HG03175 (cell line): ENCODE results near the gene ST6GALNAC4.
"Not testable (repeated sequence)": the region's sequence is repeated elsewhere in the genome, so short reads cannot be mapped to it uniquely, and the experiment has no call there.

Experiments
- ATAC-seq: cut with Tn5 transposase; IDR thresholded peaks from one replicate; pipeline ENCODE4 v1.9.1; 2021; ENCODE audit warnings: mild to moderate bottlenecking, moderate library complexity; ENCODE audit not compliant: unreplicated experiment

ST6GALNAC4 gene

DNA sequence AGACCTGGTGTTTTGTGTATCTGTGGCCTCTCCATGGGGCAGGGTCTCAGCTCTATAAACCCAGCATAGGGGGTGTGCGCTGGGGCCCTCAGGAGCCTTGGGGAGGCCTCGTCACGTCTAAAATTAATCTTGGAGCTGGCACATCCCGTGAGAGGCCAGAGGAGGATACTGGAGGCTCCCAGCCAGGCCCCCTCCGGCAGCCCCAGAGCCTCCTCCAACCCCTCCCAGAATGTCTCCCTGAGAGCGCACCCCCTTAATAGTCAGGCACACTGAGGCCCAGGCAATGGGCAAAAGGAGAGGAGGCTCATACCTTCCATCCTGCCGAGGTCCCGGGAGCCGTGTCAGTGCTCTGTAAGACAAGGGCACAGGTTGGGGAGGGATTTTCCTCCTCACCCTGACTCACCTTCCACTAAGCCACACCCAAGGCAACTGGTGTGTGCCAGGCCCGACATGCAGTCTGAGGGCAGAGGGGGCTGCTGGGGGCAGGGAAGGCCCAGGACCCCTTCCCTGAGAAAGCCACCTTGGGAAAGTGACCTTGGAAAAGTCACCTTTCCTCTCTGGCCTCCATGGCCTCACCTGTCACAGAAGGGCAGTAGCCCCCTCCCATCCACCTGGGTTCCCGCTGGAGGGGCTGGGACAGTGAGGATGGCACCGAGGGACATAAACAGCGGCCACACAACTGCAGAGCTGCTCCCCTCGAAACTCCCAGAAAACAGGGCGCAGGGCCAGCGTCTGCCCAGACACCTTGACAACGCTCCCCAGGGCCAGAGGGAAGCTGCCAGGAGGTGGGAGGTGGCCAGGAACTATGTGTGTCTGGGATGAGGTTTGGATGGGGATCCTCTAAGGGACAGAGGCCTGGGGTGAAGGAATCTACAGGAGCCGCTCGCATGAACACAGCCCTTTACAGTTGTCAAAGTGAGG lies 42.3 kb downstream of the ST6GALNAC4 start:
- ATAC-seq = no peak

DNA sequence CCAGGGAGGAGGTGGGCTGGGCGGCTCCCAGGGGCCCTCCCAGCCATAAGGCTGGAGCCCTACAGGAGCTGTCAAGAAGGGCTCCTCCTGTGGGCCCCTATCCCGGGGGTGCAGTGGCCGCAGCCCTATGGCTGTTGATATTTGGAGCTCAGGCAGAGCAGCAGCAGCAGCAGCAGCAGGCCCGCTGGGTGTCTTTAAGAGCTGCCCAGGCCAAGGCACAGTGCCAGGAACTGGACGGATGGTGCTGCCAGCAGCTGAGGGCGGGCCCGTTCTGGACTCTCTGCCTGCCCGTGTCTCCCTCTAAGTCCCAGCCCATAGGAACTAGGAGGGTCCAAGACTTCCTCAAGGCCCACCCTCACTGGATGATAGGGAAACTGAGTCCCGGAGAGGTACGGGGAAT lies 43.0 kb downstream of the ST6GALNAC4 start:
- no peak for ATAC-seq

DNA sequence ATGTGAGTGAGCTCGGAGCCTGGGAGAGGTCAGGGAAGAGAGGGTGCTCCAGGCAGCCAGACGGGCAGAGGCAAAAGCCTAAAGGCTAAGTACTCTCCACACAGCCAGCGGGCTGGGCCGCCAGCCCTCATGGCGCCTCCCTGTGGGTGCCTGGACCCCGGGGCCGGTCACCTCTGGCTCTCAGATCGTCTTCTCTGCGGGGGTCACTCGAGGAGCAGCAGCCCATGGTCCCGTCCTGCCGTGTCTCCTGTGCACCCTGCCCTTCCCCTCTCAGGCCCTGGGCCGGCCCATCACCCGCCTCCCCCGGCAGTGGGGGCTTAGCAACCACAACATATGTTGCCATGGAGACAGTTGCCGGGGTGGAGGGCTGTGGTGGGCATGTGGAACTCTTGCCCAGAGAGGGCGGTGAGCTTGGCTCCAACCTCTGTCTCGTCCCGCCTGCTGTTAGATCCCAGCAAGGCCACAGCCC lies 43.6 kb downstream of the ST6GALNAC4 start:
- ATAC-seq = no peak

DNA sequence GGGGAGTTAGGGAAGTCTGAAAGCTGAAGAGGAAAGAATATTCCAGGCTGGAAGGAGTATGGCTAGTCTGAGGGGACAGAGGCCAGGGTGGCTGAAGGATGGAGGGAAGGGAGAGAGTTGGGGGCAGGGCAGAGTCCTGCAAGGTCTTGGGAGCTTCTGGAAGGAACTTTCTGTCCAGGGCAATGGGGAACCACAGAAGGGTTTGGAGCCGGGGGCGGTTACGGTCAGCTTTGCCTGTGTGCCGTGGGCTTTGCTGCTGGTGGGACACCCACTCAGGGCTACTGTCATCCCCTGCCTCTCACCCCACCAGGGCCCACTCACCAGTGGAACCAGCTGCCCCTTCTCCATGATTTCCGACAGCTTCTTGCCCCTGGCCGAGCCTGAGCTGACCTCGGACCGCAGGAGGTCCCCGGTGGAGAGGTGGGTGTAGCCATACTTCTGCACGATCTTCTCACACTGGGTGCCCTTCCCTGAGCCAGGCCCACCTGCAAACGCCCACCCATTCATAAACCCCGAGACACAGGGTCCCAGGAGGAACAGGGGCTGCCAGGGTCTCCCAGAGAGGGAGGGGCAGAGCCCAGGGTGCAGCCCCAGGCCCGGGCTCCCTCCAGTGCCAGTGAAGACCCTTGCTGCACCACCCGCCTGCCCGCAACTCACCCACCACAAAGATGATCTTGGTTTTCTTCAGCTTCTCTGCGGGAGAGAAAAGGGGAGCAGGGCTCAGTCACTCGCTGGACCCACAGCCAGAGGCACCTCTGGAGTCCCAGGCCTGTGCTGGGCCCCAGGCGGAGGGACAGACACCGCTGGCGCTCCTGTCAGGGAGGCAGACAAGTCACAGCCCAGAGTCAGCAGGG lies 44.2 kb downstream of the ST6GALNAC4 start:
- no peak for ATAC-seq

DNA sequence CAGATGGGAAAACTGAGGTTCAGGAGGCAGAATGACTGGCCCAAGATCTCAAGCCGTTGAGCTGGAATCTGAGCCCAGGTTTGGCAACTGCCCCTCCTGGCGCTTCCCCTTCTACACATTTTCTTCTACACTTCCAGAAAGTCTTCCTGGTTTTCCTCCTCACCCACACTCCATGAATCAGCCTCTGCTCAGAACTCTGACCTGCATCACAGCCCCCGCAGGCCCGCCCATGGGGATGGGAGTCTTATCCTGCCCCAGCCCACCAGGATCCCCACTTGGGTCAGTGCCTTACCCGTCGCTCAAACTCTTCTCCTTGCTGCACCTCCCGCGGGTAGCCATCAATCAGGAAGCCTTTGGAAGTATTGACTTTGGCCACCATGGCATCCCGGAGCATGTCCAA lies 45.3 kb downstream of the ST6GALNAC4 start:
- no peak for ATAC-seq

DNA sequence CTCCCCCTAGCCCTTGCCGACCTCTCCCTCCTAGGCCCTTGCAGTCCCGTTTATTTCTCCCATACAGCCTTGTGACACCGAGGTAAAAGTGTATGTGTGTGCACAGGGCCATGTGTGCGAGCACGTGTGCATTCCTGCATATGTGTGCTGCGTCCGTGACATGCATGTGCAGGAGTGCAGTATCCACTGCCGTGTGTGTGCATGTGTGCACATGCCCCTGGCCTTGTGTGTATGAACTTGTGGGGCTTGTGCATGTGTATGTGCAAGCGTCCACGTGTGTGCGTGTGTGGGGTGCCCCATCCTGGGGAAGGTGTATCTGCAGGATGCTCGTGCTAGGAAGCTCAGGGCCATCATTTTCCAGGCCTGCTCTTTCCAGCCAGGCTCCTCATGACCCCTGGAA lies 46.0 kb downstream of the ST6GALNAC4 start:
- no peak for ATAC-seq

DNA sequence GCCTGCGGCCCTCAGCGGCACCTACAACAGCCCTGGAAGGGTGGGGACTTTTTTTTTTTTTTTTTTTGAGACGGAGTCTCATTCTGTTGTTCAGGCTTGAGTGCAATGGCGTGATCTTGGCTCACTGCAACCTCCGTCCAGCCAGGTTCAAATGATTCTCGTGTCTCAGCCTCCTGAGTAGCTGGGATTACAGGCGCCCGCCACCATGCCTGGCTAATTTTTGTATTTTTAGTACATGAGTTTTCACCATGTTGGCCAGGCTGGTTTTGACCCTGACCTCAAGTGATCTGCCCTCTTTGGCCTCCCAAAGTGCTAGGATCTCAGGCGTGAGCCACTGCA lies 46.7 kb downstream of the ST6GALNAC4 start:
- not testable (repeated sequence) for ATAC-seq

DNA sequence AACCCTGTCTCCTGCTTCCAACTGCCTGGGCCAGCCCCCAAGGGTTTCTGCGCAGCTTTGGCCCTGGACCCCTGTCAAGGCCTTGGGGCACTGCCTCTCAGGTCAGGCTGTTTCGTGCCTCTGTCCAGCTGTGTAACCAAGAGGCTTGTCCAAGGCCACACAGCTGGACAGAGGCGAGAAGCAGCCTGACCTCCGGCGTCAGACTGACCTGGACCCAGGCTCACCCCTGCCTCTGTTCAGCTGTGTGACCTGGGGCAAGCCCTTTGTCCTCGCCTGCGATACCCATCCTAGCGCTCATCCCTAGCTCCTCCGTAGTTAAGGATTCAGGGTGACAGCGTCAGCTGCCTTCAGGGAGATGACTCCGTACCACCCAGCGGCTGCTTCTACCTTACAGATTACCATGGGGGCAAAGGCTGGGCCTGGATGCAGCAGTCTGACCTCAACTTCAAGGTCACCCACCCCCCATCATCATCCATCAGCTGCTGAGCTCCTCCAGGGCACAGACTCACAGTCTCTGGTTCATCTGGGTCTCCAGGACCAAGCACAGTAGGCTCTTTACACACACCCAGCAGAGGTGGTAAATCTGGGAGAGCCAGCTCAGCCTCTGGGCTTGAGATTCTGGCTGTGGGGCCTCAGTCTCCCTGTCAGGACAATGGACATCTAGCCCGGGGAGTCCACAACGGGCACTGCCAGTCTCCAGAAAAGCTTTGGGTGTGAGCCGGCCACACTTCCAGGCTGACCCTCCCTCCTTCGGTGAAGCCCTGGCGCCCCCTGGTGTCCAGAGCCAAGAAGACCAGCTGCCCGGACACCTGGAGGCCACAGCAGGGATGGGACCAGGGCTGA lies 47.3 kb downstream of the ST6GALNAC4 start:
- ATAC-seq = no peak

DNA sequence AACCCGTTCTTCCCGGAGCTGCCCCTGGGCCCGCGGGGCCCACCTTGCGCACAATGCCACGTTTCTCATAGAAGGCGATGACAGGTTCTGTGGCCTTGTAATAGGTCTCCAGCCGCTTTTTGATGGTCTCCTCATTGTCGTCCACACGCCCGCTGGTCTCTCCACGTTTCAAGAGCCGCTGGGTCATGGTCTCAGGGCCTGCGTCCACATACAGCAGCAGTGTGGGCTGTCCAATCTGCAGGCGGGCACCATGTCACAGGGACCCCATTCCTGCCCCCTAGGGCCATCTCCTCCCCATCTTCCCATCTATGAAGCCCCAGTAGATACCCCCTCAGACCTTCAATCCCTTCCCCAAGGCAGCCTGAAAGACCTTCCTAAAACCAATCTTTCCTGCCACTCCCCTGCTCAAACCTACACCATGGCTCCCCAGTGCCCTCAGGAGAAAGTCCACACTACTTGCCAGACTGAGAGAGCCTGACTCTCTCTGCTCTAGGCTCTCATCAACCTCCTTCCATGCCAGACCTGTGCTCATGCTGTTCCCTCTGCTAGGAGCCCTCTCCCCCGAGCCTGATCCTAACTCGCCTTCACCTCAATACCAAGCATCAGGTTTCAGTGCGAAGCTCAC lies 48.5 kb downstream of the ST6GALNAC4 start:
- no peak for ATAC-seq

DNA sequence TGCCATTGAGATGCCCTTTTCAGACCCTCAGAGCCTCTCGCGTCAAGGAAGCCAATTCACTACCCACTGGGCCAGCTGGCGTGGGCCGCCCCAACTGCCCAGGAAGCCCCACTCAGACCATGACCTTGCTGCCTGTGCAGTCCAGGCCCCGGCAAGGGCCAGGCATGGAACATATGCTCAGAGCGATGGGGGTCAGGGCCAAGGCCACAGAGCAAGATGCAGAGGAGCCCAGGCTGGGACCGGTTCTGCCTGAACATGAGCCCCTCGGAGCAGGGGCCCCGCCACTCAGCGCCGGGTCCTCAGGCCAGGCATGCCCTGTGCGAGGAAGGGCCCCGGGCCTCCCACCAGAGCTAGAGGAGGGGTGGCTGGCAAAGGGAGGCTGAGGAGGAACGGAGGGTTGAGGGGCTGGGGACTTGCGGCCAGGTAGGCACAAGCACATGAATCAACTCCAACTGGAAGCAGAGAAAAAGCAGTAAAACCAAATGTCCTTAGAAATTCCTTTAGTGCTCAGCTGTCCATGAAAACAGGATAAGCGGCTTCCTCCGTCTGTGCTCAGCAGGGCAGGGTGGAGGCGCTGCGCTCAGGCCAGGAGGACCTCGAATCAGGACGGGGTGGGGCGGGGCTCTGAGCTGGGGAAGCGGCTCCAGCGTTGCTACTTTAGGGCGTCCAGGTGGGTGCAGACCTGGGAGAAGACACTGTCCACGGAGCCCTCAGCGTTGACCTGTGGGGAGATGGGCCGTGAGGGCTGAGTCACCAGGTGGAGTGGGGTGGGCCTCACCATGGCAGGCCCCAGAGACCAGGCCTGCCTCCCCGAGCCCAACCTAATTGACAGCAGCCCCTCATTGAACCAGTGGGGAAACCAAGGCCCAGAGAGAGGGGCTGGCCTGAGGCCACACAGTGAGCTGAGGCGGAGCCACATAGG lies 49.2 kb downstream of the ST6GALNAC4 start:
- no peak for ATAC-seq

DNA sequence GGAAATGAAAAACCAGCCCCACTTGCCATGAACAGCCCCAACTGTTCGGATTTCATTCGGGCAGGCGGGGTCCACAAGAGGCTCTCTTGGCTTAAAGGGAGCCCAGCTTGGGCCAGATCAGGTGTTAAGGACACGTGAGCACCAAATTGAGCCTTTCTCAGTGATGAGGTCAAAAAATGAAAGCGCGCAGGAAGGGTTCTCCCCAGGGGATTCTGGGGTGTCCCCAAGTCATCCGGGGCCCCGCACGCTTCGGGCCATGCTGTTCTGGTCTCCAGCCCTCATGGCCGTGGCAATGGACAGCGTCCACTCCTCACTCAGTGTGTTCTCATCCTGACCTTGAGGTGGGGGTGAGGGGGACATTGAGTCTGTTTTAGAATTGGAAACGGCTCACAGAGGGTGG lies 50.3 kb downstream of the ST6GALNAC4 start:
- ATAC-seq = no peak

DNA sequence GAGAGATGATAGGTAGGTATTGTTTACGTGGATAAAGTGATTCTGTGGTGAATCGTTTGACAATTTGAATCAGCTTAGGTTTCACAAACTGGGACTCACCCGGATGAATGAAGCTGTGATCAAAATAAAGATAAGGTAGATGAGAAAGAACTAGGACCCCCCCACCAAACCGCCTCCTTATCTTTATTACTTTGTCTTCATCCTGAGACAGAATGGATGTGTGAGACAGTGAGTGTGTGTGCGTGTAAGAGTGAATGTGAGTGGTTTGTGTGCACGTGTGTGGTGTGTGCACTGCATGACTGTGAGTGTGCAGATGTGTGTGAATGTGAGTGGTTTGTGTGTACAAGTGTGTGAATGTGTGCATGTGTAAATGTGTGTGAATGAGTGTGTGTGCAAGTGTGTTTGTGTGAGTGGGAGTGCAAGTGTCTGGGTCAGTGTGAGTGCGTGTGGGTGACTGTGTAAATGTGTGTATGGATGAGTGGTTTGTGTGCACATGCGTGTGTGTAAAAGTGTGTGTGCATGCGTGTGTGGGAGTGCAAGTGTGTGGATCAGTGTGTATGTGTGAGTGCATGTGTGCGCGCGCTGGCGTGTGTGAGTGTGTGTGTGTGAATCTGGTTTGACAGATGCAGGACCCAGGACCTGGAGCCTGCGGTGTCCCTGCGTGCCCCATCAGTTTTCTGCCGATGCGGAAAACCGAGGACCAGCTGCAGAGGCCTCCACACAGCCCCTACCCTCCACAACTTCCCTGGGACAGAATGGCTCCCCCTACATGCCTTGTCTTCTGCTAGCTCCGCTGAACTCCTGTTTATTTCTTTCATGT lies 51.0 kb downstream of the ST6GALNAC4 start:
- no peak for ATAC-seq

DNA sequence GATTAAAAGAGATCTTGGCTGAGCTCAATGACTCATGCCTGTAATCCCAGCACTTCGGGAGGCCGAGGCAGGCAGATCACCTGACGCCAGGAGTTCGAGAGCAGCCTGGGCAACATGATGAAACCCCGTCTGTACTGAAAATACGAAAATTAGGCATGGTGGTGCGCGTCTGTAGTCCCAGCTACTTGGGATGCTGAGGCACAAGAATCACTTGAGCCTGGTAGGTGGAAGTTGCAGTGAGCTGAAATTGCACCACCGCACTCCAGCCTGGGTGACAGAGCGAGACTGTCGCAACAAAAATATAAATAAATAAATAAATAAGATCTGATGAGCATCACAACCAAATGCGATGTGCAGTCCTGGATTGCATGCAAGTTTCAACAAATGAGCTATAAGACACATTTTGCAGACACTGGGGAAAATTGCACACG lies 53.6 kb downstream of the ST6GALNAC4 start:
- ATAC-seq = no peak

DNA sequence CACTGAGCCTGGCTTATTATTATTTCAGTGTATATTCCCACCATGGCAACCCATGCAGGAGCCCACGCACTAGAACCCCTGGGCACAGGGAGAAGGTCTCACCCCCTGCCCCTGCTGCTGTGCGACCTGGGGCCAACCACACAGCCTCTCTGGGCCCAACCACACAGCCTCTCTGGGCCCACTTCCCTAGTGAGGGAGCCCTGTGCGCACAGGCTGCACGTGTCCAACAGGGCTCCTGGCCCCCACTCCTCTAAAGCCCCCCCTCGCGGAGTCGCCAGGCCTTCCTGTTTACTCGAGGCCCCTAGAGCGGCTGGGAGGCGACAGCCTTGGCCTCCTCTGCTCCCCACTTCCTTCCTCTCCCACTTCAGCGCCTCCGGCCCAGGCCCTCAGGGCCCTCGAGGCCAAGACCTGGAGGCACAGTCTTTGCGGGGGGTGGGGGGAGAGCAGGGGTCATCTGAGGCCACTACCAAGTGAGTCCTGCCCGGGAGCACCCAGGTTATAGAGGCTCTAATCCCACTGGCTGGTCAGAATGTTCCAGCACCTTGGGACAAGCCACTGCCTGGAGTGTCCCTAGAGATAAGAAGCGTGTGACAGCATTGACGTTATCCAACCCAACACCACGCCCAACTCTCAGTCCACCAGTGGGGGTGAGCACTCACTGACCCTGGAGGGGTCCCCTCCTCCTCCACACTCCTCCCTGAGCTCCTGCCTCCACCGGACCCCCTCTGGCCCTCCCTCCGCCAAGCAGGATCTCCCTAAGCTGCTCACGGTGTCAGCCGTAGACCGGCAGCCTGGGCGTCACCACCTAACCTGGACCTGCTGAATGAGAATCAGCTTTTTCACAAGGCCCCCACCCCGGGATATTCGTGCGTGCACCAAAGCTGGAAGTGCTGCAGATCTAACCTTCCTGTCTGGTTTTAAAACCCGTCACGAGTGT lies 54.5 kb downstream of the ST6GALNAC4 start:
- ATAC-seq = no peak

DNA sequence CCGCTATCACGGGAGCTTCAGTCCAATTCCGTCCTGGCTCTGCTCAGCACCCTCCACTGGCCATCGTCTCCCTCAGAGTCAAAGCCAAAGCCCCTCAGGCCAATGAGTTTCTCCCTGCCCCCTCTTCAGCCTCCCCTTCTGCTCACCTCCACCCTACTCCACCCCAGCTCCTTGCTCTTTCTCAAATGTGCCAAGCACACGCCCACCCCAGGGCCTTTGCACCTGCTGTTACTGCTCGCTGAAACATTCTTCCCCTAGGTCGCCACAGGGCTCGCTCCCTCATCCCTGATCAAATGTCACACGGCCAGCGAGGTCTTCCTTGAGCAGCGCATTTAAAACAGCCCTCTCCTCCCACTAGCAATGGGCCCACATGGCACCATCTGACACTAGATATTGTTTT lies 56.1 kb downstream of the ST6GALNAC4 start:
- no peak for ATAC-seq

DNA sequence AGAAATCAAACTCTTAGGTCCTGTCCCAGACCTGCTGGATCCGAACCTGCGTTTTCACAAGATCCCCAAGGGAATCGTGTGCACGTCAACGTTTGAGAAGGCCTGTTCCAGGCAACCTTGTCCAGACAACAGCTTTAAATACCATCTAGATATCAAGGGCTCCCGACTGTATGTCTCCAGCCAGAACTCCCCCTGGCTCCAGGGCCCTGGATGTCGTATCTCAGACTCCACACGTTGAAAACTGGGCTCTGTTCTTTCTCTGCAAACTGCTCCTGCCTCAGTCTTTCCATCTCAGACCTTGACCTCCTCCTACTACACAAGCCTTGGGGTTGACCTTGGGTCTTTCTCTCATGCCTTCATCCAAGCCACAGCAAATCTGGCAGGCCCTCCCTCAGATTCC lies 56.6 kb downstream of the ST6GALNAC4 start:
- ATAC-seq = no peak

DNA sequence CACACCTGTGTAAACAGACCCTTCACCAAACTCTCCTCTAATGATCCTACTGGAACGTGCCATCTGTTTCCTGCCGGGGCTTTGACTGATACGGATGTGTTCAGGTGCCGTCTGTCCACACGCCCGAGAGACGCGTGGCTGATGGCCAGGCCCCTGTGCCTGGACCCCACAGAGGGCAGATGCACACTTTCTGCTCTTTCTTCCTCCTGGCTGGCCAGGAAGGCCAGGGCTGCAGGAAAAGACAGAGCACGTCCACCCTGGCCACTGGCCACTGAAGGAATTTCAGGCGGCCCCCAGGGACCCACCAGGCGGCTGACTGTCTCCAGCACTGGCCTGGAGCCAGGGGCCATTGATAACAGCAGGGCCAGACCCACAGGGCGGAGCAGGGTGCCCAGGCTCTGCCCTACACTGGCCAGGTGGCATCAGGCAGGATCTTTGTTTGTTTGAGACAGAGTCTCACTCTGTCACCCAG lies 58.8 kb downstream of the ST6GALNAC4 start:
- ATAC-seq = no peak
